NB4 (cell line): Measurements from ENCODE around the gene WDR37.

Source experiments
- CTCF ChIP-seq: IDR thresholded peaks from one replicate; pipeline ENCODE4 v1.5.1; 2012; ENCODE audit warnings: low read depth, low read length
- POLR2A ChIP-seq: IDR thresholded peaks from 2 replicates; pipeline ENCODE4 v1.6.1; 2011; ENCODE audit warnings: mild to moderate bottlenecking; ENCODE audit not compliant: insufficient read length; ENCODE audit errors: extremely low read depth
- TF ChIP-seq, protein P1 (sequence below): IDR thresholded peaks from 2 replicates; pipeline ENCODE4 v1.6.1; 2011; ENCODE audit warnings: low read depth, low read length

DNA sequence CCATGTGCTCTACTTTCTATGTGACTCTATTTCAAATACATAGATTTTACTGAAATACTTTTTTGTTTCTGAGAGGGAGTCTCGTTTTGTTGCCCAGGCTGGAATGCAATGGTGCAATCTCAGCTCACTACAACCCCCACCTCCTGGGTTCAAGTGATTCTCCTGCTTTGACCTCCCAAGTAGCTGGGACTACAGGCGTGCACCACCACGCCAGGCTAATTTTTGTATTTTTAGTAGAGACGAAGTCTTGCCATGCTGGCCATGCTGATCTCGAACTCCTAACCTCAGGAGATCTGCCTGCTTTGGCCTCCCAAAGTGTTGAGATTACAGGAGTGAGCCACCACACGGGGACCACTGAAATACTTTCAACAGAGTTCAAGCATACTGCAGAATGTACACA lies 10.8 kb upstream of the WDR37 start:
- TF ChIP-seq CTCF (no peak), POLR2A (no peak)
- TF ChIP-seq, protein P1, sequence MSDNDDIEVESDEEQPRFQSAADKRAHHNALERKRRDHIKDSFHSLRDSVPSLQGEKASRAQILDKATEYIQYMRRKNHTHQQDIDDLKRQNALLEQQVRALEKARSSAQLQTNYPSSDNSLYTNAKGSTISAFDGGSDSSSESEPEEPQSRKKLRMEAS, result no peak
